Progenitor cell of endocrine pancreas (in vitro differentiated cells): ENCODE measurements around the gene TESMIN. TPM values are rescaled to one million over a fixed set of nuclear protein-coding genes. Genes with fewer than 3 reads are reported as not detected.

Source experiments
- DNase-seq: peaks from one replicate; pipeline ENCODE4 v3.0.0; 2021; ENCODE audit warnings: low spot score; ENCODE audit not compliant: unreplicated experiment
- H3K27ac Mint-ChIP-seq: 2 replicates; pipeline ENCODE4 v1.8.0; 2021; ENCODE audit warnings: mild to moderate bottlenecking, moderate library complexity, mixed read lengths
- H3K27me3 Mint-ChIP-seq: 2 replicates; pipeline ENCODE4 v1.8.0; 2021; ENCODE audit warnings: mixed read lengths
- H3K36me3 Mint-ChIP-seq: 2 replicates; pipeline ENCODE4 v1.8.0; 2022; ENCODE audit warnings: mixed read lengths; ENCODE audit not compliant: insufficient read depth
- H3K4me1 Mint-ChIP-seq: 2 replicates; pipeline ENCODE4 v1.8.0; 2021; ENCODE audit warnings: low read depth, mixed read lengths
- H3K4me3 Mint-ChIP-seq: 2 replicates; pipeline ENCODE4 v1.8.0; 2021; ENCODE audit warnings: low read depth, mild to moderate bottlenecking, moderate library complexity, mixed read lengths
- H3K9me3 Mint-ChIP-seq: 2 replicates; pipeline ENCODE4 v1.8.0; 2021; ENCODE audit warnings: low read depth, mixed read lengths
- total RNA-seq: library from RNA; stranded (reverse); gene quantifications from 2 replicates; pipeline ENCODE4 v1.2.1, GENCODE V29; 2021
- TF ChIP-seq, protein P1 (sequence below): fragments of 200-600 bp; sonication (generic); IDR thresholded peaks from one replicate; pipeline ENCODE4 v1.5.0; 2021; ENCODE audit warnings: antibody characterized with exemption, mild to moderate bottlenecking; ENCODE audit not compliant: unreplicated experiment

The TESMIN gene
- total RNA-seq, 1 donor from 2014 or later: 26.6 TPM

DNA sequence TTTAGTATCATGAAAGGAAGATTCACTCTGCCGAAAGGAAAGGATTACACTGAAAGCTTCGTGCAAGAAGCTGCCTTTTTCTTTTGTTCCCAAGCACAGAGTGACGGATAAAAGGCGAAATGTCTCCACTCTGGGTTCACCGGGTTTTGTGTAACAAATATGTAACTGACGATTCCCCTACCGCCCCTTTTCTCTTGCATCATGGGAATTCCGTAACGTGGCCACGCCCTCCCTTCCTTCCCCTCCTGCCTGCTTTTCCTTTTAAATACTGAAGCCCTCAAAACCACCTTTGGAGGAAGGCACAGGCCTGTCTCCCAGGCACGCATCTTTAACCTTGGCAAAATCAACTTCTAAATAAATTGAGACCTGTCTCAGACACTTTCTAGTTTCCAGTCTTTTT lies 16.4 kb upstream of the TESMIN start:
- TF ChIP-seq, protein P1, sequence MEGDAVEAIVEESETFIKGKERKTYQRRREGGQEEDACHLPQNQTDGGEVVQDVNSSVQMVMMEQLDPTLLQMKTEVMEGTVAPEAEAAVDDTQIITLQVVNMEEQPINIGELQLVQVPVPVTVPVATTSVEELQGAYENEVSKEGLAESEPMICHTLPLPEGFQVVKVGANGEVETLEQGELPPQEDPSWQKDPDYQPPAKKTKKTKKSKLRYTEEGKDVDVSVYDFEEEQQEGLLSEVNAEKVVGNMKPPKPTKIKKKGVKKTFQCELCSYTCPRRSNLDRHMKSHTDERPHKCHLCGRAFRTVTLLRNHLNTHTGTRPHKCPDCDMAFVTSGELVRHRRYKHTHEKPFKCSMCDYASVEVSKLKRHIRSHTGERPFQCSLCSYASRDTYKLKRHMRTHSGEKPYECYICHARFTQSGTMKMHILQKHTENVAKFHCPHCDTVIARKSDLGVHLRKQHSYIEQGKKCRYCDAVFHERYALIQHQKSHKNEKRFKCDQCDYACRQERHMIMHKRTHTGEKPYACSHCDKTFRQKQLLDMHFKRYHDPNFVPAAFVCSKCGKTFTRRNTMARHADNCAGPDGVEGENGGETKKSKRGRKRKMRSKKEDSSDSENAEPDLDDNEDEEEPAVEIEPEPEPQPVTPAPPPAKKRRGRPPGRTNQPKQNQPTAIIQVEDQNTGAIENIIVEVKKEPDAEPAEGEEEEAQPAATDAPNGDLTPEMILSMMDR: no peak
- Mint-ChIP-seq H3K4me3 (no peak overlapping the region), H3K27me3 (peaks cover 19% of the 10 kb centered on the region), H3K4me1 (no peaks in the 10 kb centered on the region), H3K9me3 (no peaks in the 10 kb centered on the region), H3K27ac (no peak overlapping the region), H3K36me3 (no peaks in the 10 kb centered on the region)
- DNase-seq: no peak

DNA sequence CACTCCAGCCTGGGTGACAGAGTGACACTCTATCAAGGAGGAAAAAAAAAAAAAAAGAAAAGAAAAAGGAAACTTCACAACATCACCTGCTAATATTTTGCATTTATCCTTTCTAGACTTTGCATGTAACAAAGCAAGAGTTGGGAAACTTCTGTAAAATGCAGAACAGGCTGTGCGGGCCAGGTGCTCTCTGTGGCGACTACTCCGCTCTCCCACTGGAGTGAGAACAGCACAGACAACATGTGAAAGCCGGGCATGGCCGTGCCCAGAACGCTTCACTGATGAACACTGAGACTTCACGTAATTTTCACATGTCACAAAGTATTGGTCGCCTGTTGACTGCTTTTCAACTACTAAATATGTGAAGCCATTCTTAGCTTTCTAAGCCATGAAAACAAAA lies 15.5 kb upstream of the TESMIN start:
- no peak overlapping the region for H3K4me3 Mint-ChIP-seq
- H3K27me3 Mint-ChIP-seq: peaks cover 23% of the 10 kb centered on the region
- H3K27ac Mint-ChIP-seq: no peak overlapping the region
- H3K36me3 Mint-ChIP-seq: no peaks in the 10 kb centered on the region
- DNase-seq: no peak
- no peaks in the 10 kb centered on the region for H3K4me1 Mint-ChIP-seq
- TF ChIP-seq, protein P1: no peak
- no peaks in the 10 kb centered on the region for H3K9me3 Mint-ChIP-seq

DNA sequence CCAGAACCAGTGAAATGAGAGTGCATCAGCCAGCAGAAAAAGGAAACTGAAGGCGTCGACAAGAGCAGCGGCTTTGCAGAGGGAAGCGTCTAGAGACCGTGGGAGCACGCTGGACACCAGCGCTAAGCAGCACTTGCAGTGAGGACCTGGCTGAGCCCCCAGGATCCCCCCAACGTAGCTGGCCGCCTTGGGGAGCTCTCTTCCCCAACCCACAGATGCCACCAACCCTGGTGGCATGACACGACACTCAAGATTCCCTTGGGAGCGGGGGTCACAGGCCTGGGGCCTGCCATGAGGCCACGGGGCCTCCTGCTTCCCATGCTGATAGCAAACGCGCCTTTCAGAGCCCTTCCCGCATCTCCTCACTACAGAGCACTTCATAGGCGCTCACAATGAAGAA lies 13.4 kb upstream of the TESMIN start:
- Mint-ChIP-seq H3K4me1 (no peaks in the 10 kb centered on the region), H3K9me3 (no peaks in the 10 kb centered on the region), H3K36me3 (no peaks in the 10 kb centered on the region), H3K27me3 (peaks cover 11% of the 10 kb centered on the region), H3K27ac (no peak overlapping the region), H3K4me3 (no peak overlapping the region)
- TF ChIP-seq, protein P1: no peak
- DNase-seq: no peak

DNA sequence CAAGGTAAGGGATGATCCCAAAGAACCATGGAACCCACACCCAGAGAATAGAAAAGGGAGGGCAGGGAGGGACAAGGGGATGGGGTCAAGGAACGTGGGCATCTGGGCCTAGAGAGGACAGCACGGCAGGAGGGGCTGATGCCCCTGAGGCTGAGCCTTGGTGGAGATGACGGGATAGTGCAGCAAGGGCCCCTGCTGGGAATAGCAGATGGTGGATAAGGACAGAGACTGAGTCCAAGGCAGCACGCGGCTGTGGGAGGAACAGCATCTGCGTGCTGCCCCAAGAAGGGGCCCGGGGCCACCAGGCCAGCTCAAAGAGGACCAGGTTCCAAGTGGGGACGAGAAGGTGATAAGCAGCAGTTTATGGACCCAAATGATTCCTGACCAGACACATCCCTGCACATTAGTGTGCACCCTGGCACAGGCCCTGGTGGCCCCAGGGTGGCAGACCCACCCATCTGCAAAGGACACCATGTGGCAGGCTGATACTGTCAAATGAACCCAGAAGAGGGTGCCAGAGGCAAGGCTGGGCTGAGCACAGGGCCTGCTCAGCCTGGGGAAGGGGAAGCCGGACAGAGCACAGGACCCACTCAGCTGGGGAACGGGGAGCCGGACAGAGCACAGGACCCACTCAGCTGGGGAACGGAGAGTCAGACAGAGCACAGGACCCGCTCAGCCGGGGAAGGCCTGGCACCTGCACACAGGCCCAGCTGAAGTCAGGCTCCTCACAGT lies 12.8 kb upstream of the TESMIN start:
- Mint-ChIP-seq H3K9me3 (no peaks in the 10 kb centered on the region), H3K27me3 (peaks cover 11% of the 10 kb centered on the region), H3K4me3 (no peak overlapping the region), H3K36me3 (no peaks in the 10 kb centered on the region), H3K27ac (no peak overlapping the region), H3K4me1 (no peaks in the 10 kb centered on the region)
- TF ChIP-seq, protein P1: peak; percentile 17
- no peak for DNase-seq

DNA sequence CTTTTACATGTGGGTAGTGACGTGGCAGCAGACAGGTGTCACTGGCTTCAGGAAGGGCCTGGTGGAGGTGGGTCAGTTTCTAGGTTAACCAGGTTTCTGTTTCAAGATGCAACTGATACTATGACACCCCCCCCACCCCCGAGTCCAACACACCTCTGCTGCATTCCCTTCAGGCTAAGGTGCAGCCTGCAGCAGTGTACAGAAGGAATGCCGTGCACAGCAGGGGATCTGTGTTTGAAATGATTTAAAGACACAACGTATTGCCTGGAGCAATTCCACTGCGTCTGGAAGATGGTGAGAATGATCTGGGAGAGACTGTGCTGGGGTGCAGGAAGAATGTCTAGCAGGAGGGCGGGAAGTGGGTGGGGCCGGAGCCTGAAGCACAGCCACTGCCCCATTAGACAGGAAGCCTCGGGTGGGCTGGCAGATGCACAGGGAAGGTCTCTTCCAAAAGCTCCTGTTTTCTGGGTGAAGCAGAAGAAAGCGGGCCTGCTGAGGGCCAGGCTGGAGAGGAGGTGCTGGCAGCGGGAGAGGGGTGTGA lies 11.9 kb upstream of the TESMIN start:
- TF ChIP-seq, protein P1: no peak
- Mint-ChIP-seq H3K36me3 (no peaks in the 10 kb centered on the region), H3K9me3 (no peaks in the 10 kb centered on the region), H3K4me1 (no peaks in the 10 kb centered on the region), H3K4me3 (no peak overlapping the region), H3K27ac (peak overlapping the region; percentile 65), H3K27me3 (peaks cover 9% of the 10 kb centered on the region)
- no peak for DNase-seq
